Stimulated activated CD4-positive, alpha-beta T cell treated with anti-CD3 and anti-CD28 coated beads, Interleukin-15, amount 100 ng/mL, for 48 hours (primary cell): ENCODE results near the gene CELA1.

Experiments used
- DNase-seq, 2 donors: peaks; one replicate each; pipeline ENCODE4 v3.0.0-alpha.2; 2020; ENCODE audit warnings: low read depth in 2 of 2

Gene CELA1

DNA sequence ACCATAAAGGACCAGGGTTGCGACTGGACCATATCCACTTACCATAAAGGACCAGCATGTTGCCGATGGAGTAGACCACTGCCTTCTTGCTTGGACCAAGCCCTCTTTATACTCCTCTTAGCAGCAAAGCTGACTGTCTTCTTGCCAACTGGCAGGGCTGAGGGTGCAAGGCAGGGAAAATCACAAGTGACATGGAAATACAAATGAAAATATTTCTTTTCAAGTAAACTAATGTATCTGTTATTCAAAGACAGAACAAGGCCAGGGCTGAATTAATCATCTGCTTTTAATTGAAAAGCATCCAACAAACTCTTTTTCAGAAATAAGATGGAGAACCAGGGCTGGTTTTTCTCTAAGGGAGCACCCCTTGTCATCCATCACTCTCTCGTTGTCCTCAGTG lies at the start of gene CELA1:
TSS of gene CELA1 (minus strand) at position 99 of the 400 bp plus-strand sequence. CDS start at position 58, 41 bp downstream.
- DNase-seq: no peak

DNA sequence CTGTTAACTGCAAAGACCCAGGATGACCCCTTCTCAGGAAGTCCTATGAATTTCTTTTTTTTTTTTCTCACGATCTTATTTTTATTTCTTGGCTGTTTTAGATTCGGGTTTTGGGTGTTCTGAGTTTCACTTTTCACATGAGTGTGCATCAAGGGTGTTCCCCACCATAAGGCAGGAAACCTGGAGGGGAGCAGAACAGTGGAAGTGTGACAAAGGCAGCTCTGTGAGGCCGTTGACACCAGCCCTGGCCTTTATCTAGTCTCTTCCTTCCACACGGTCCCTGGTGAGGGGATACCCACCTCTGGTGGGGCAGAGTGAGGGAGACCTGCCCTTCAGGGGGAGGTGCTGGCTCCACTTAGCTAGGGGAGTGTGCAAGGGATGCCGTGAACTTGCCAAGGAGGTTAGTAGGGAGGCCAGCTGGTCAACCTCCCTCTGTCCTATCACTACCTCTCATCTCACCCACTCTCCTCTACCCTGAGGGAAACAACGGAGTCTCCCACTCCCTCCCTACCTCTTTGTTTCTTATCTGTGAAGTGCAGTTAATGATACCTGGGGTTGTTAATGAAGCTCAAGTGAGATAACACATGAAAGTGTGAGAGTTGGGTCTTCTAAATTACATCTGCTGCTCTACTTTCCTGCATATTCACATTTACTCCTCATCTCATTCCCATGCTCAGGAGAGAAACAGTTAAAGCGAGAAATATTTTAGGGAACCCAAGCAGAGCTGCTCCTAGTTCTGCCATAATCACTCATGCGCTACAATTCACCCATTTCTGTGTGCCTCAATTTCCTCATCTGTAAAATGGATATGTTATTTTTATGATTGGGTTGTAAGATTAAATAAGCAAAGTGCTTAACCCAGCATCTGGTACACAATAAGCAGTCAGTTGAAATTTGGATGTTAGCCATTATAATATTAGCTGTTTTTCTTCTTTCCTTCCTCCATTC lies 49.1 kb upstream of the CELA1 start:
- no peak for DNase-seq

DNA sequence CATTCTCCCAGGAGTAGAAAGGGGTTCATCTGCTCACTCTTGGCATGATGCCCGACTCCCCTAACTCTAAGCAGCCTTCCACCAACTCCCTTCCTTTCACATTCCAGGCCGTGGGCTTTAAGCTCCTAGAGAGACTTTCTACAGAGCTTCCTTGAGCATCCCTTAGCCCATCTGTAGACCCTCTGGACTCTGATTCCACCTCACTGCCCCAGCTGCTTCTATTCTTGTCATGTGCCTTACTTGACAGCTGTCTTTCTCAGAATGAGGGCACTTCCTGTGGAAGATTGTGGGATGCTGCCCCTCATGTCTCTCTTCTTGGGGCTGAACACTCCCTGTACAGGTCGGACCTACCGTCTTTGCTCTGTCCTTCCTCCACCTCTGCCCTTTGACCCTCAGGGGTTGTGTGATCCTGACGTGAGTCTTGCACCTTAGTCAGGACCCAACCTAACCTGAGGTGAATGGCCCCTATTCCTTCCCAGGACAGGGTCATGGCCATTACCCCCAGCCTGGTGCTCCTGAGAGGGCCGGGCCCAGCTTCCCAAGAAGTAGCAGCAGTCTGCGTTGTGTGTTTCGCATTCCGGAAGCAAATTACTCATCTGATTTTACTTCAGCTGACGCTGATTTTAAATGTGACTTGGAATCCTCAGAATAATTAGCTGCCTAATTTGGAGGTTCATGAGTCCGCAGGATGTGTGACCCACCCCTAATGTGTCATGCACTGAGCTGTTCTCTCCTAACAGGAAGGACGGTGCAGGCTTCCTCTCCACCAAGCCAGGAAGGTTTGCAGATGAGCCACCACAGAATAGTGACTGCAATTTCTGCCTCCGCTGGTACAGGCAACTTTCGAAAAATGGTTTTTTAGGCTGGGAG lies 47.4 kb upstream of the CELA1 start:
- DNase-seq: peak in 1 of 2 donors; percentile 33

DNA sequence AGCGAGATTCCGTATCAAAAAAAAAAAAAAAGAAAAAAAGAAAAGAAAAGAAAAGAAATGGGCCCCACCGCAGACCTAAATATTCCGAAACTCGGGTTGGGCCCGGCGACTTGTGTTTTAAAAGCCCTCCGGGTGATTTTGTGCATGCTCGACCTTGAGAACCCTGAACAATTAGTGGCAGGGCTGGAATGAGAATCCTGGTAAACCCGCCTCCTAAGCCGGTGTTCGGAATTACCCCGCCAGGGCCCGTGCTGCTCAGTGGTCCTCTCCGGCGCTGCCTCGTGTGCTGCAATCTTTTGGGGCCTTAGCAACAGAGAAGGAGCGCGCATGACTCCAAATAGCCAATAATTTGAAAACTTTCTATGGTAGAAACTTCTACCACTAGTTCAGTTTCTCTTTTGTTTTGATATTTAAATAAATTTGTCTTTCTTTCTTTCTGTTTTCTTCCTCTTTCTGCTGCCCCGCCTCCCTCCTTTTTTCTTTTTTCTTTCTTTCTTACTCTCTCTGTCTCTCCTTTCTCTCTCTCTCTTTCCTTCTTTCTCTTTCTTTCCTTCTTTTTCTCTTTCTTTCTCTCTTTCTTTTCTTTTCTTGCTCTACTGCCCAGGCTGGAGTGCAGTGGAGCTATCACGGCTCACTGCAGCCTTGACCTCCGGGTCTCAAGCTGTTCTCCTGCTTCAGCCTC lies 46.2 kb upstream of the CELA1 start:
- DNase-seq: no peak

GRCh38 chr12:51391283-51392123 lies 45.0 kb upstream of the CELA1 start, which contains the start of gene GALNT6:
TSS of gene GALNT6 (minus strand) at chr12:51391406. CDS start at chr12:51379781, 11,625 bp downstream.
- peak; percentile 28 to 61 for DNase-seq

DNA sequence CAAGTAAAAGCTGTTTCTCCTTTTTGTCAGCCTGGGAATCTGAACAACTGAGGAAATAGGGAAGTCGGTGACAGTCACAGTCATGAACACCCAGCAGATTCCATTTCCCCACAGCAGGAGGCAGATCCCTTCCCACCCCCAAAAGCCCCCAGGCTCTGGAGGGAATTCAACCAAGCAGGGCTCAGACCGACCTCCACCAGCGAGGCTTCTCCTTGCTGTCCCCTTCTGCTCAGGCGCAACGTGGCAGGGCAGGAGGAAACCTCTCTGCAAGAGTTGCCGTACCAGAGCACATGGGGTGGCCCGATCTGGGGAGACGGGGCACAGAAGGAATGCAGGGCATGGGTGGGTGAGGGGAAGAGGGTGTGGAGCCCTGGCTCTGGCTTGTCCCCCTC lies 44.4 kb upstream of the CELA1 start:
- DNase-seq: no peak

- no peak for DNase-seq
Measured at GRCh38 chr12:51390457-51390856, 44.0 kb upstream of the CELA1 start.

DNA sequence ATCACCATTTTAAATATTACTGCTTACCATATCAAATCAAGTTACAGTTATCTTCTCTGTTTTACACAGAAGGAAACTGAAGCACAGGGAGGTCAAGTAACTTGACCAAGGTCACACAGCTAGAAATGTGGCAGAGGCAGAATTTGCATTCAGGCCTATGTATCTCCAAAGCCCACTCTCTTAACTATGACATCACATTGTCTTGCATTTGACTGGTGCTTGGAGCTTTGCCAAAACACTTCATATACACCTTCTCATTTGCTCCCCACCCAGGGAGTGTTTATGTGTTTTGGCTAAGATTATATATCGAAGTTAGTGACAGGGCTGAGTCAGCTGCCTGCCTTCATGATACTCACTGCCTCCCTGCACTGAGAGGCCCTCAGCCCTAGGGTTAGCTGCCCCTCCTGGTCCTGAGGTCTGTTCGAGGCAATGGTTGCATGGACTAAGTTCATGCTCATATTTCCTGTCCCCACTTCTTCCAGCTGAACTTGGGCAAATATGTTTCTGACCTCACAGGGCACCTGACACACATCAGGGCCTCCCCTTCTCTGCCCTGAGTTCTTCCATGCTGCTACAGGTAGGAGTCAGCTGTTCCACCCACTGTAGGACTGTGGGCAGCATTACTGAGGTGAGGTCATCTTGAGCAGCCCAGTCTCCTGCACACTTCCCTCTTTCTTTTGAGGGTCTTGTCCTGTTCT lies 43.0 kb upstream of the CELA1 start:
- no peak for DNase-seq

DNA sequence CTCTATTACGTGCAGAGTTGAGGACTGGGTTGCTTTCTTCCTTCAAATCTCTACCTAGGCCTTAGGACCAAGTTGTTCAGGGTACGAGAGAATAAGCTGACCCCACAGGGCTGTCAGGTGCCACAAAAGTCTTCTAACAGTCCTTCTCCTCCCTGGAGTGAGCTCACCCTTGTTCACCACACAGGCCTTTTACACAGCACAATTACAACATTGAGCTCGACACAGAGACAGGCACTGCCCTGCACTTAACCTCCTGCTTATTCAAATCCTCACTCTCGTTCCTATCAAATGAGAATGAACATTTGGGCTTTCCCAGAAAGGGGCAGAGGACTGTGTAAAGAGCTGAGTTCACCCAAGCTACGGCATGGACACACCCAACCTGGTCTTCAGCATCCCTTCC lies 42.4 kb upstream of the CELA1 start:
- no peak for DNase-seq

GRCh38 chr12:51388069-51388799 lies 41.8 kb upstream of the CELA1 start:
- DNase-seq: no peak

DNA sequence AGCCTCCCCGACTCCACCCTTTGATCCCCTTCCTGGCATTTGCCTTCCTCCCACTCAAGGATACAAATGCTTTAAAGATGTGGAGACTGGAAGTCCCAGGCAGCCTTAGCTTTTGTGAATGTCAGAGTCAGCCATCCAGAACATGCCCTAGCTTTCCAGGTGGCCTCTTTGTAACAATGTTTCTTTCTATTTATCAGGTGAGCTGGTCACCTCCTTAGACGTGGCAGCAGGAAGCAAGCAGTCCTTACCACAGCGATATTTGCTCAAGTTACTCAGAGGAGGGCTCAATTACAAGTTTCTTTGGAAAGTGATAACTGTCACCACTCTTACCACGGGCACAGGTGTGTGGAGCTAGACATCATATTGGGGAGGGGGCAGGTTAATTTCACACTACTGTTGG lies 39.9 kb upstream of the CELA1 start:
- DNase-seq: no peak

DNA sequence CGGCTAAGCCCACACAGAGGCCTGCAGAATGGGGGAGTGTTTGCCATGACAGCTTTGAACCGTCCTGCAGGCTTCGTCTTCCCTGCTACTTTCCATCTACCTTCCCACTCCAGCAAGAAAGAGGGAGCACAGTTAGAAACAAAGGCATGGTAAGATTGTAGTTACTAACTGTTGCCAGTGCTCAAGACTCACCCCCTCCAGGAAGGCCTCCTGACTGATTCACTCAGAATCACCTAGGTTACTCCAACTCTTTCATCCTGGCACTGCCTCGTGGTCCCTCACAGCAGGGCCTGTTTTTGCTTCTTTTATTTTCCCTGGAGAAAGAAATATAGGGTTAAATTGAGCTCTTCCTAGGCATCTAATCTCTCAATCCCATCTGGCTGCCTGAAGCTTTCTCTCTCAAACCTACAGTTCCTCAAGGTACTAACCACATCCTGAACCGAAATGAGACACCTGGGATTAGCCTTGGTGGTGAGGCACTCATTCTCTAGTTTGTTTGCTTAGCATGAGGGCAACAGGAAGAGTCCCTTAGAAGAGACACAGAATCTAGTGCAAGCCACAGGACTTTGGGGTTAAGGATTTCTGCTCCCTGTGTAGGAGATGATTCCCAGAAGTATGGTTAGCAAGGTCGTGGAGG lies 36.9 kb upstream of the CELA1 start:
- DNase-seq: no peak

- DNase-seq: no peak
Measured at GRCh38 chr12:51382173-51382572, 35.7 kb upstream of the CELA1 start.

DNA sequence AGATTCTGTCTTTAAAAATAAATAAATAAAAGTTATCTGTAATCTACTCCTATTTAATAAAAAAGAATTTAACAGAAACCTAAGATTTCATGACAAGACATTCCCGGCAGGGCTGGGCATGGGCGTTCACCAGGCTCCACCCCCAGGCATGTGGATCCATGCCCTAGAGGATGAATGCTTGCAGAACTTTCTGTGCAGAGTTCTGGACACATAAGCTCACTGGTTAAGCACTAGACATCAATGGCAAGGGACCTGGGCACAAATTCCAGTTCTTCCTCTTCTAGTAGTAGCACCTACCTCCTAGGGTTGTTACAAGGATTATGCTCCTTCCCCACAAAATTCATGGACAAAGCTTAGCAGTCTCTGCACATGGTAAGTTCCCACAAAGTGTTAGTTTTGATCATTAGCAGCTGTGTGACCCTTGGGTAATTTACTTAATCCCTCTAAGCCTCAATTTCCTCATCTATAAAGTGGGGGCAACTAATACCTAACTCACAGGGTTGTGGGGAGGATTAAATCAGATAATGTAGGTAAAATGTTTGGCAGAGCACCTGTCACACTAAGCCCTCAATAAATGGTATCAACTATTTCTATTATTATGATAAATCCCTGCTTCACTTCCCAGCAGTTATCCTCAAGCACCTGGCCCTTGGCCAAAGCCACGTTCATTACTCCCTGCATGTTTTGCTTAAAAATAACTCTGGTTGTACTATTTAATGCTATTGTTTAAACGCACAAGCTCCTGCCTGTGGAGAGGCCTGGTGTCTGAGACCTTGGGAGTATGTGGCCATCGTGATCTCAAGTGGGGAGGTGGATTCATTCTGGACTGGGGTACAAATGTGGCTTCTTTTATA lies 35.0 kb upstream of the CELA1 start:
- DNase-seq: no peak

DNA sequence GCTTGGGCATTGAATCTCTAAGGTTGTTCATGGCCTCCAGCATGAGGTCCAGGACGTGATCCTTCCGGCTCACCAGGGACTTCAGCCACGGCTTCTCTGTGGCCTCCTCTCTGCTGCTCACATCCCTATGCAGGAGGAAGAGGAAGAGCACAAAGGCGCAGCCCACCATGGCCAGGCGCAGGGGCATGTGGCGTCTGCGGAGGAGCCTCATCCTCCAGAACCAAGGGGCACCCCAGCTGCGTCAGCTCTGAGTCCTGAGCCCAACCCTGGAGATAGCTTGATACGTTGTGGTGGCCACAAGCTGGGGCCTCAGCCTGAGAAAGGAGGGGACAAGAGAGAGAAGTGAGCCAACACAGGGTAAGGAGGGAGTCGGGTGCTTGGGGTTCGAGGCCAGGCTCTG lies 33.1 kb upstream of the CELA1 start:
- DNase-seq: no peak

DNA sequence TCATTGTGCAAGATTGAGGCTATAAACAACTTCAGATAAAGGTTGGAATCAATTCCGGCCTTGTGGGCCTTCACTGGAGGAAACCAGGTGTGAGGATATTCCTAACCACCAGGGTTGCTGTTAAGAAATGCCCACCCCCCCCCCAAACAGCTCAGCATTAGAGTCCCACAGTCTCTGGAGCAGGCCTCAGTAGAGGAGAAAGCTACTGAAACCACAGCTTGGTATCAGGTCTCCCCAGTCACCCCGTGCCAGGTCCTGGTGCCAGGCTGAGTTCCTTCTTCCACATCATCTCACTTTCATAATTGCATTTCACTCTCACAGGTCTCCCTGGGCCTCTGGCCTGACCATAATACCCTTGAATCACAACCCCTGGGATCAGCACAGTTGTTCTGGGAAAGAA lies 32.3 kb upstream of the CELA1 start:
- DNase-seq: no peak

- no peak for DNase-seq
Measured at GRCh38 chr12:51377099-51377984, 30.9 kb upstream of the CELA1 start.
